ENCODE data around the gene ACTRT2.

The ACTRT2 gene

DNA sequence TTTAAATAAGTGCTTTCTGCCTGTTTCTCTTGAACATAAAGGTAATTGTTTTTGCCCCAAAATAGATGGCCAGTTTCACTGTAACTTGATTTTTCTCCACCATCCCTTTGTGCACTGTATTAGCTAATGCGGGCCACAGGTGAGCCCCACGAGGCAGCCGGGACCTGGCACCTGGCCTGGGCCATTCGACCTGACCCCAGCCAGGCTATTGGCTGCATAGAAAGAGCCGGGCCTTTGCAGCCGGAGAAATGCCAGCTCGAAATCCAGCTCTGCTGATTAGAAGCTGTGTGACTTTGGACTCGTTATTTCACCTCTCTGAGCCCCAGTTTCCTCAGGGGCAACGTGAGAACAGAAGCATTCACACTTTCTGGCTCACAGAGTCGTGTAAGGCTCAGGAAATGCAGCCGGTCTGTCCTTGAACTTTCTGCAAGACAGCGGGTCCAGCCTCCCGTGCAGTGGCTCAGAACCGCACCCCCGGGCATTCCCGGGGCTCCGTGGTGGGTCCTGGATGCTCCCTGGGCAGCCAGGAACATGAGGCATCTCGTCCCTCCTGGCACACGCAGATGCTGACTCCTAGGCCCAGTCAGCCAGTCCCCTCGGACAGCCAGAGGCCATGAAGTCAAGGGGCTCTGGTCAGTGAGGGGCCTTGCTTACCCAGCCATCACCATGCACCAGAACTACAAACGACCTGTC lies 37.4 kb upstream of the ACTRT2 start:
- DNase-seq: peak; percentile 35

DNA sequence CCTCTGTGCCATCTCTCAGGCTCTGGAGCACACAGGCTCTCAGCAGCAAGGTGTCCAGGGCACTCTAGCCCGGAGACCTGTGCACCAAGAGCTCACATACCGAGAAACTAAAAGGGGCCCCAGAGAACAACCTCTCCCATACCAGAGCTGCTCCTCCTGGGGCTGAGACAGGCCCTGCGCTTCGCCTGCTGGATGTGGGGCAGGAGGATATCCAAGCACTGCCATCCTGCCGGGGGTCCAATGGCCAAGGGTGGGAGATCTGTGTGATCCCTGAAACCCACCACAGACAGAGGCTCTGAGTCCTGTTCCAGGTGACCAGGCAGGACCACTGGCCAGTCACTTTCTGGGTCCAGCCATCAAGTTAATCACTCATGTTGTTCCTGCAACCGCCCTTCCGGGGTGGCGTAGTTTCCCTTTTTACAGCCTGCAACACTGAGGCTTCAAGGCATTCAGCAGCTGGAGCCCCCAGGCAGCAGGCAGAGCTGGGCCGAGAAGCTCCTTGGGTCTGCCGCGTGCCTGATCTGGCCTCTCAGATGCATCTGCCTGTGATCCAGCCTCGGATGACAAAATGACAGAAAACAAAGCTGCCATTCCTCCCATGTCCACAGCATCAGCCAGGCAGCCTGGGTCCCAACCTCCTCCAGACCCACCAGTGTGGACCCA lies 36.7 kb upstream of the ACTRT2 start:
- no peak for DNase-seq

DNA sequence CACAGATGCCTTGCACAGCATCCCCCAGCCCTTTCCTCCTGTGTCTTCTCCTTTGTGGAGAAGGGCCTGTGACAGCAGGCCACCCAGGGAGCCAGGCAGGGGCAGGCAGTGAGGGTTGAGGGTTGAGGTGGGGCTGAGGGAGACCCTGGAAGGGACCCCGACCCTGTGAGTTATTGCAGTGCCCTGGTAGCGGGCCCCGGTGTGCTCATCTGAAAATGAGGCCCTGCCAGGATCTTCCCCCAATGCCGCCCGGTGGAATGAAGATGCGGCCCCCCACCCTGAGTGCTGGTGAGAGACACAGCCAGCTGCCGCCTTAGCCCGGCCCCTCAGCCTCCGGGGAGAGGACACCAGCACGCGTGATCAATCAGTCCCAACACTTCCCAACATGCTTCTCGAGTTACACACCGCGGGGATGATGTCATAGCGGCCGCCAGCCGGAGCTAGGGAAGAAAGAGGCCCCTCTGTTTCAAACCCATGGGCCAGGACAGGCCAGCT lies 36.2 kb upstream of the ACTRT2 start:
- DNase-seq: no peak

DNA sequence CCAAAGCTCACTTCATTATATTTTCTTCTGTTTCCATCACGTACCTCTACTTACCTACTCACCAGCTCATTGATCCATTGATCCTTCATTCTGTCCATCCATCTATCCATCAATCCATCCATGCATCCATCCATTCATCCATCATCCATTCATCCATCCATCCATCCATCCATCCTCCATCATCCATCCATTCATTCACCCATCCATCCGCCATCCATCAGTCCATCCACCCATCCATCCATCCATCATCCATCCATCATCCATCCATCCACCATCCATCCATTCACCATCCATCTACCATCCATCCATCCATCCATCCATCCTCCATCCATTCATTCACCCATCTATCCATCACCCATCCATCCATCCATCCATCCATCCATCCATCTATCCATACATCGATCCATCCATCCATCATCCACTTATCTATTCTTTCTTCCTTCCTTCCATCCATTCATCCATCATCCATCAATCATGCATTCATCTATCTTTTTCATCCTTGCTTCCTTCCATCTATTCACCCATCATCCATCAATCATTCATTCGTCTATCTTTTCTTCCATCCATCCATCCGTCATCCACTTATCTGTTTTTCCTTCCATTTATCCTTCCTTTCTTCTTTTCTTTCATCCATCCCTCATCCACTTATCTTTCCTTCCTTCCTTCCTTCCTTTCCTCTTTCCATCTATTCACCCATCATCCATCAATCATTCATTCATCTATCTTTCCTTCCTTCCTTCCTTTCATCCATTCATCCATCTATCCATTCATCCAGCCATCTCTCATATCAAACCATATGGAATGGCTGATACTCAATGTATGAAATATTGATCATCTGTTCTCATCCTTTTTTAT lies 35.3 kb upstream of the ACTRT2 start:
- no peak for DNase-seq

DNA sequence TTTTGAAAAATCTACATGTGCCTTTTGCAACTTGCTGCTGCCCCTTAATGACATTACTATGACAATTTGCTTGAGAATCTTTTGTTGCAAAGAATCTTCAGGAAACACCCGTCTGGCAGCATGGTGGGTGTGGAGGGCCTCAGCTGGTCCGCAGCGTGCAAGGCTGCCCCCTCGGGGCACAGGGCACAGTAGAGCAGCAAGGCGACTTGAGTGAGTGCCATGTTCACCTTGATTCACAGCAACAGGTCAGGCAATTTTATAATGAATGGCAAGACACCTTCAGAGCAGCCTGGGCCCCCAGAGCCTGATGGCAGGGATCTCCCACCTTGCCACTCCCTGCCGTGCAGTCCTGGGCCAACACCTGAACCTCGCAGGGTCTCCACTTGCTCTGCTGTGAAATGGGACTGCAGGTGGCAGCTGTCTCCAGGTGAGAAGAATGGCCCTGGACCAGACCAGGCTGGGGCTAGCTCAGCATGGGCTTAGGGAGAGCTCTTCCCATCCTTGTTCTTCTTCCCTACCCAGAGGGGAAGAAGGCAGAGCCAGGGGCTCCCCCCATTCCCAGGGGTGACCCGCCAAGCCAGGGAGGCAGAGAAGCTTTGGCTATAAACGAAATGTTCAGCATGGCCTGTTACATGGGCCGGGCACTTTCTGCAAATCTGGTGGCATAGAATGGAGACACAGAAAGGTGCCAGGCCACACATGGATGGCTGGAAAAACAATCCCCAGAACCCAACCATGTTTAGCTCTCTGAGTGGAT lies 34.5 kb upstream of the ACTRT2 start:
- peak; percentile 14 for DNase-seq

DNA sequence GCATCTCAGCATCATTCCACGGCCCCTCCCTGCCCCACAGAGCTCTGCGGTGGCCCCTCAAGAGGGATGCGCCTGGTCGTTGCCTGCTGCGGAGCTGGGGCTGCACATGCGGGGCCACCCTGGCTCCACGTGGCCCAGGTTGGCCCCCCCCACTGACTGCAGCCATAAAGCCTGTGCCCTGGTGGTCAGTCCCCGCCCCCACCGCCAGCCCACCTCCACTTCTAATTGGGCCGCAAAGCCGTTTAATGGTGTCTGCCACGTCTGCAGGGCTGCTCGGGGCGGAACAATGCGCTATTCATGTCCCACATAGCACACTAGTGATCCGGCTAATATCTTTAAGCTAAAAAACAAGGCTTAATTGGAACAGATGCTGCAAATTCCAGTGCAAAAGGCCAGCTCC lies 33.5 kb upstream of the ACTRT2 start:
- no peak for DNase-seq

DNA sequence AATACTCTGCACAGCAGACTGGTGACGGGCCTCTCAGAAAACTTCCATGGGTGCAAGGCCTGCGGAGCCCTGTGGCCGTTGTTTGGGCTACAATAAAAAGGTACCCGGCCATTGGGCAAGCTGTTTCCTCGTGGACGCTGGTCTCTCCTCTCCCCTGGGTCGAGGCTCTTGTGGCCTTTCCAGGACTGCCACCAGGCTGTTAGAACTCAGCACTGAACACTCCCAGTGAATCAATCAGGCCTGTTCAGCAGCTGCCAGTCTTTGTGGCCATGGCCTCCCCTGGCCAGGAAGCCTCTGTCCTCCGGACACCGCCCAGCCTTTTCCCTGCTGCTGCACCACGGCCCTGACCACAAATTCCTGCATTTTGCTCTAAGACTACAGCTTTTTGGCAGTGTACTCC lies 33.0 kb upstream of the ACTRT2 start:
- peak; percentile 16 for DNase-seq

DNA sequence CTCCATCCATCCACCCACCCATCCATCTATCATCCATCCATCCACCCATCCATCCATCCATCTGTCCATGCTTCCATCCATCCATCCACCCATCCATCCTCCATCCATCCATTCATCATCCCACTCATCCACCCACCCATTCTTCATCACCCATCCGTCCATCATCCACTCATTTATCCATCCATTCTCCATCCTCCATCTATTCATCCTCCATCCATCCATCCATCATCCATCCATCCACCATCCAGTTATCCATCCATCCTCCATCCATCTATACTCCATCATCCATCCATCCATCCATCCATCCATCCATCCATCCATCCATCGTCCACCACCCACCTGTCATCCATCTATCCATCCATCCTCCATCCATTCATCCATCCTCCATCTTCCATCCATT lies 32.1 kb upstream of the ACTRT2 start:
- DNase-seq: no peak

DNA sequence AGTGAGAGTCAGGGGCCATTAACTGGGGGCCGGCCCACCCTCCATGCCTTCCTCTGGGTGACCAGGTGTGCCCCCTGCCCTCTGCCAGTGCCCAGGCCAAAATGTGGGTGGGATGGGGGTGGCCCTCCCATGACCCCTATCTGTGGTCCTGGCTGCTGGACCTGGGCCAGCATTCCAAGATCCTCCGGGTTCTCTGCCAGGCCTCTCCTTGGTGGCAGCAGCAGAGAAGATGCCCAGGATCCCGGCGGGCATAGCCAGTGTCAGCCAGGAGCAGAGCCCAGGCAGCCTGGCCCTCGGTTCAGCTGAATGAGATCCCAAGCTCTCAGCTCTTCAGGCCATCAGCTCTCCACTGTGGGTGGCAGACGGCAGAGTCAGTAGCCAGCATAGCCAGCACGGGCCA lies 31.3 kb upstream of the ACTRT2 start:
- no peak for DNase-seq

DNA sequence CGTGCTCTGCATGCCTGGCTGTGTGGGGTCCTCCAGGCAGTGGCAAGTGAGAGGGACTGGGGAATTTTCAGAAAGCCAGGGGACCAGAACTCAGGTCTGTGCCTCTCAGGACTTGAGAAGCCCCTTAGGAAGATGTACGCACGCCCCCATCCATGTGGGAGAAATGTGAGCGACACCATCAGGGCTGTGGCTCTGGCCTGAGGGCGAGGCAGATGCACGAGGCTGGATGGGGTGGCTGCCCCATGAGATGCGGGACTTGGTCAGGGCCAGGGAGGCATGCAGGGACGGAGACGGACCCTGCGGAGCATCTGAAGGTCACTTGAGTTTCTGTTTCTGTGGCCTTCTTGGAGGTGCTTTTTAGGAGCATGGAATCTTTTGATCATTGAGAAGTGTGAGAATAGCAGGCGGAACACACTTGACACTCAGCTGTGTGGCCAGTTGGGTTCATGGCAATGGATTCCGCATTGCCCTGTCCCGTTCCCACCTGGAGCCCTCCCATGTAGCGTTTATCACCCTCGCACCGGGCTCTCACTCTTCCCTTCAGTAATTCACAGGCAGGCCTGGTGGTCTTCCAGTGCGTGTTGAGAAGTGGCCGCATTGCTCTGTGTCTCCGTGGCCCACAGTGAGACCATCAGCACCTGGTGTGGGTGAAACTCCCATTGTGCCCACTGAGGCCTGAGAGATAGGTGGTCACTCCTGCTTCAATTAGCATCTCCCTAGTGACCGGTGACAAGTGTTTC lies 30.7 kb upstream of the ACTRT2 start:
- DNase-seq: no peak

DNA sequence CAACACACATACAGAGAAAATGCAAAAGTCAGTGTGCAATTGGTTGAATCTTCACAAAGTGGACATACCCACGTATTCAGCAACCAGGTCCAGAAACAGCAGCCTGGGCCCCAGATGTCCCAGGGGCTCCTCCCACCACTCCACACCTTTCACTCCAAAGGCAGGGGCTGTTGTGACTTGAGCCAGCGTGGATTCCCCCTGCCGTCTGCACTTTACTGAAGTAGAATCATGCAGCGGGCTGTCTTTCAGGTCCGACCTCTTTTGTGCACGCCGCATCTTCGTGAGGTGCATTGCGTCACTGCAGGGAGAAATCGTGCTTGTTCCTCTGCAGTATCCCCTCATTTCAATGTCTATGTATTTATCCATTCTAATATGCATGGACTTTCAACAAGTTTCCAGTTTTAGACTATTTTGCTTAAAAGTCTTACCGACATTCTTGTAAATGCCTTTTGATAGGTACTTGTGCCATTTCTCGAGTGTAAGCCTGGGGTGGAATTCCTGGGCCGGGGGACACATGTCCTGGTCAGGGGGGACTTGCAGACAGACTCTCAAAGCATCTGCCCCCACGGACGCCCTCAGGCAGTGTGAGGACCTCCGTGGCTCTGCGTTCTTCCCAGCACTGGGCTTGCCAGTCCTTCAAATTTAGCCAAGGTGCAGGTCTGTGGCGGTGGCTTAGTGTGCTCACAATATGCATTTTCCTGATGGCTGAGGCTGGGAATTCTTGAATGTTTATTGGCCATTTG lies 29.3 kb upstream of the ACTRT2 start:
- DNase-seq: no peak

DNA sequence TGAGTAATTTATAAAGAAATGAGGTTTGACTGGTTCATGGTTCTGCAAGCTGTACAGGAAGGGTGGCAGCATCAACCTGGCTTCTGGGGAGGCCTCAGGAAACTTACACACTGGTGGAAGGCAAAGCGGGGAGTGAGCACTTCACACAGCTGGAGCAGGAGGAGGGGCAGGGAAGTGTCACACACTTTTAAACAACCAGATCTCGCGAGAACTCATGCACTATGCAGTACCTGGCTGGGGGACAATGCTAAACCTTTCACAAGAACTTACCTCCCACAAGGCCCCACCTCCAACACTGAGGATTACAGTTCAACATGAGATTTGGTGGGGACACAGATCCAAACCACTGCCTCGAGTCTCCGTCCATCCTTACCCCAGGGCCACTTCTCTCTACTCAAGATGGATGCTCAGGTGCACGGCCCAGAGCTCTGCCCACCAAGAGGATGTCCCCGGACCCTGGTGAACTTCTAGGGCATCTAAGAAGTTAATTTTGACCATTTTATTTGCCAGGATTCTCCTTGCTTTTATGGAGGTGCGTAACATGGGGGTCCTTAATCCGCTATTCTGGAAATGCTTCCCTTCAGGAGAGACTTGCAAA lies 22.7 kb upstream of the ACTRT2 start:
- no peak for DNase-seq

DNA sequence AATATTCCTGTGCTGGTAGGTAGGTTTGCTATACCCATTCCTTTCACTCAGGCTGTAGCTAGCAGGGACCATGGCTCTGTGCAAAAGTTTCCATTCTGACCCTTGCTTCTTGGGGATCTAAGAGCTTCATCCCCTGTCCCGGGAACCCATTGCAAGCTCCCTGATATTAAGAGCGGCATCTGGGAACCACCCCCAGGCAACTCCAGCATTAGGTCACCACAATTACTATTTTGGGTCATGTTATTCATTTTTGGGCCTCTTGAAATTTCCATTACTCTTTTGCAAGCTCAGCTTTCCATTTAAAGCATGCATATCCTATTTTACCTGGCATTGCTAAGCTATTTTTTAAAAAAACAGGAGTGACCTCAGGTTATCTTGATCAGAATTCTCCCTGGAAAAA lies 22.1 kb upstream of the ACTRT2 start:
- no peak for DNase-seq

DNA sequence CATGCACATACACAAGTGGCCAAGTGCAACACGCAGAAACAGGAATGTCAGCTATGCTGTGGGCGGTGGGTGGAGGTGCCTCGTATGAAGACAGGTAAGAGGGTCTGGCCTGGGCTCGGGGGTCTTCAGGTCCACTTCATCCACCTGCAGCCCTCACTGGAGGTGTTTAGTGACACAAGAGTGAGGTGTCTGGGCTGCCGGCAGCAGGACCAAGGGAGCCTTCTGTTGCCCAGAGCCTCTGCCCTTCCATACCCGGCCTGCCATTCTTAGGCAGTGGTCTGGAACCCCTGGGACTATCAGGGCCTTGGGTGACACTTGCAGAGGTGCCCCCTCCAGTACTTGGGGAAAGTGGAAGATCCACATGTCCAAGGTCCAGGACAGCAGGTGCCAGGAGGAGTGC lies 21.7 kb upstream of the ACTRT2 start:
- DNase-seq: no peak

DNA sequence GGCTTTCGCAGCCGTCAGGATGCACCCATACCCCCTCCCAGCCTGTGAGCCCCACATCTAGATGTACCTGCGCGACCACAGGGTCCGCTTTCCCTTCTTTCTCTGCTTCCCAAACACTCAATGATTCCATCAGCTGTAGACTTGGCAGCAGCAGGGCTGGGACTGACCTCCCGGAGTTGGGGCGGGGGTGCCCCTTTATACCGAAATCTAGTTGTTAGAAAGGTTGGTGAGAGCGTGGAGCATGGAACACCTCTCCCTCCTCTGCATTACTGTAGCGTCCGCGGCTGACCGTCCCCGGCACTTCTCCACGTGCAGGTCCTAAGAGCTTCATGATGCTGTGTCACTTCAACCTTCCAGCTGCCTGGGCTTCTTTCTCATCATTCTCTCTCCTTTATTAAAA lies 21.1 kb upstream of the ACTRT2 start:
- DNase-seq: no peak

DNA sequence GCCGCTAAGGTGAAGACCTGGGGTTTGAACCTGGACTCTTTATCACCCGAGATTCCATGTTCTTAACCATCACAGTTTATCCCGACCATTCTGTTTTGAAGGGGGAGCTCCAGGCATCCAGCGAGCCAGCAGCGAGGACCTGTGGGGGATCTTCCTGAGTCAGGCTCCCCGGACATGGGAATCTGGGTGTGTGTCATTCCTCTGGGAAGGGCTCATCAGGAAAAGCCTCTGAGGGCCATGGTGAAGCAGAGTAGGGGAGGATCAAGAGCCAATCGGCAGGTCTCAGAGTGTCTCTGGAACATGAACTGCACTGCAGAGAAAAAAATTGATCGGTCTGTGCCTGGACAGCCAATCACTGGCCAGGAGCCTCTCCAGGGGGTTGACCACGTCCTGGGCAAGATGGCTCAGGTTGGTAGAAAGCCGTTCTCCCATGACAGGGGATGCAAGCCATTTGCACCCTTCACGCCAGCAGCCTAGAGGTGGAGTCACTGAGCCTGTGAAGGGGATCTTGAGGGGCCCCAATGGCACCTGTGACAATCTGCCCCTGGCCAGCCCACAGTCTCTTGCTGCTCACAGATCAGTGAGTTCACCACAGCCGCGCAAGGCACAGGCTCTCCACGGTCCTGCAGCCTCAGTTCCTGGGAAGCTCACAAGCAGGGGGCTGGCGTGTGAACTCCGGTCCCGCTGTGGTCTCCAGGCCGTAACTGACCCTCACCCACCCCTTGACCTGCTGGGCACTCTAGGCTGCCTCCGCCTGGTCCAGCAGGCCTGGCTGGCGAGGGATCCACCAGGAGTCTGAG lies 20.4 kb upstream of the ACTRT2 start:
- DNase-seq: no peak

DNA sequence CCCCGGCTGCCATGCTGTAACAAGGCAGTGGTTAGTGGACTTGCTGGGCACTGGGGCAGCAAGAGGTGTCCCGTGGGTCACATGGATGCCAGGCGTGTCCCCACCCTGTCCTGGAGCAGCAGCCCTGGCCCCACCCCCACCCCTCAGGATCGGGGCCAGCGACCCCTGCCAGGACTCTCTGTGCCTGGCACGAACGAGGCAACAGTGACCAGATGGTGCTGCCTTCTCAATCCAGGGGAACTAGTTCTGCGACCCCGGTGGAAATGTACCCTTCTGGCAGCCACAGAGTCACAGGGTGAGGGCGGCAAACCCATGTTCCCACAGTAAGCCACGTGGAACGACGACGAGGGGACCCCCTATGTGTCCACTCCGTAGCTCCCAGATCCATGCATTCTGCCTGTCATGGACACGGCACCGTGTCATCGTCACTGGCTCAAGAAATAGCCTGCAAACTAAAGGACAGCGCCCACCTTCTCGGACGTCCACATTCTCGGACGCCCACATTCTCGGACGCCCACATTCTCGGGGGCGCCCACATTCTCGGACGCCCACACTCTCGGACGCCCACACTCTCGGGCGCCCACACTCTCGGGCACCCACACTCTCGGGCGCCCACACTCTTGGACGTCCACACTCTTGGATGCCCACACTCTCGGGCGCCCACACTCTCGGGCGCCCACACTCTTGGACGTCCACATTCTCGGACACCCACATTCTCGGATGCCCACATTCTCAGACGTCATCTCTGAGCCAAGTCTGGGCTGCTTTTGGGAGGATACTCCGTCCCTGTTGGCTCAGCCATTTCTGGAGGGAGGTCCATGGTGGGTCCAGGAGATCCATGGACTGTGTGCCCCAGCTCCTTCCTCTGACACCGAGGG lies 19.6 kb upstream of the ACTRT2 start:
- DNase-seq: no peak

DNA sequence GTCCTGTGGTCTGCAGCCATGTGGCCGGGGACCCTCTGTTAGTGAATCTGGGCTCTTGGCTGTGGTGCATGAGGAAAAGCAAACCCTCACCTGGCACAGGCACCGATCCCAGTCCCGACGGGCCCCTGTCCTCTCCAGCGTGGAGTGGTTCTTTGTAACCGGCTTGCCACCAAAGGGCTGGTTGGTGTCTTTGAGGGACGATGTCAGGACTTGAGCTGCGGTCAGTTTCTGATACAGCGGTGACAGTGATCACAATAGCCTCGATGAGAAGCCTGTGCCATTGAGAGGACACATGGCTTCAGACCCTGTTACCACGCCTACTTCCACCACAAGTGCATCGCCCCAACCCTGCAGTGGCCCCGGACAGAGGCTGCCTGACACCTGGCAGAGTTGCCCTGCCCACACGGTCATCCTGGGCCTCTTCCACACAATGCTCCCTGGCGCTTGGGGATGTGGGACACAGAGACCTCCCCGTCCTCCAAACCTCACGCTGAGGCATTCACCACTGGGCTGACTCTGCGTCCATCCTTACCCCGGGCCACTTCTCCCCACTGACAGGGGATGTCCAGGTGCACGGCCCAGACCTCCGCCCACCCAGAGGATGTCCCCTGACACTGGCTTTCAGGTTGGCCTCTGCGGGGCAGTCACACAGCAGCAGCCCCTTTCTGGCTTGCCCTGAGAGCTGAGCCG lies 18.8 kb upstream of the ACTRT2 start:
- no peak for DNase-seq

Measured in islet precursor cell (in vitro differentiated cells).